GM12873 (cell line): ENCODE data around the gene EP400.

Experiments used
- TF ChIP-seq, protein P1 (sequence below): IDR thresholded peaks from 2 replicates; pipeline ENCODE4 v1.5.1; 2012; ENCODE audit warnings: low read depth, mild to moderate bottlenecking, moderate library complexity, low read length, control low read depth; ENCODE audit not compliant: insufficient read depth; ENCODE audit errors: missing control alignments

EP400 gene

DNA sequence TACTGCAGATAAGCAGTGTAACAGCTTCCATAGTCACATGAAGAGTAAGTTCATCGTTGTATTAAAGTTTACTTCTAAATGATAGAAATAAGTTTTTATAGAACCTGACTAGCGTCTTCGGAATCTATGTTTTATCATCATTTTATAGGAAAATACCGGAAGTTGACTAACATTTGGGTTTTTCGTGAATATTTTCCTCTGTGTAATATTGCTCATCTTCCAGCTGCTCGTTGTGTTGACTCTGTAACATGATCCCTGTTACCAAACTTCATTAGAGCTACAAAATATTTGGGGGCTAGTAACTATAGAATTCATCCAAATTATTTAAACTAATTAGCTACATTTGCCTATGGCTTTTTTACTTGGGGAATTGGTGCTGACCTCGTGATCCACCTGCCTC, 157.2 kb downstream of the EP400 start:
- TF ChIP-seq, protein P1, sequence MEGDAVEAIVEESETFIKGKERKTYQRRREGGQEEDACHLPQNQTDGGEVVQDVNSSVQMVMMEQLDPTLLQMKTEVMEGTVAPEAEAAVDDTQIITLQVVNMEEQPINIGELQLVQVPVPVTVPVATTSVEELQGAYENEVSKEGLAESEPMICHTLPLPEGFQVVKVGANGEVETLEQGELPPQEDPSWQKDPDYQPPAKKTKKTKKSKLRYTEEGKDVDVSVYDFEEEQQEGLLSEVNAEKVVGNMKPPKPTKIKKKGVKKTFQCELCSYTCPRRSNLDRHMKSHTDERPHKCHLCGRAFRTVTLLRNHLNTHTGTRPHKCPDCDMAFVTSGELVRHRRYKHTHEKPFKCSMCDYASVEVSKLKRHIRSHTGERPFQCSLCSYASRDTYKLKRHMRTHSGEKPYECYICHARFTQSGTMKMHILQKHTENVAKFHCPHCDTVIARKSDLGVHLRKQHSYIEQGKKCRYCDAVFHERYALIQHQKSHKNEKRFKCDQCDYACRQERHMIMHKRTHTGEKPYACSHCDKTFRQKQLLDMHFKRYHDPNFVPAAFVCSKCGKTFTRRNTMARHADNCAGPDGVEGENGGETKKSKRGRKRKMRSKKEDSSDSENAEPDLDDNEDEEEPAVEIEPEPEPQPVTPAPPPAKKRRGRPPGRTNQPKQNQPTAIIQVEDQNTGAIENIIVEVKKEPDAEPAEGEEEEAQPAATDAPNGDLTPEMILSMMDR: no peak

DNA sequence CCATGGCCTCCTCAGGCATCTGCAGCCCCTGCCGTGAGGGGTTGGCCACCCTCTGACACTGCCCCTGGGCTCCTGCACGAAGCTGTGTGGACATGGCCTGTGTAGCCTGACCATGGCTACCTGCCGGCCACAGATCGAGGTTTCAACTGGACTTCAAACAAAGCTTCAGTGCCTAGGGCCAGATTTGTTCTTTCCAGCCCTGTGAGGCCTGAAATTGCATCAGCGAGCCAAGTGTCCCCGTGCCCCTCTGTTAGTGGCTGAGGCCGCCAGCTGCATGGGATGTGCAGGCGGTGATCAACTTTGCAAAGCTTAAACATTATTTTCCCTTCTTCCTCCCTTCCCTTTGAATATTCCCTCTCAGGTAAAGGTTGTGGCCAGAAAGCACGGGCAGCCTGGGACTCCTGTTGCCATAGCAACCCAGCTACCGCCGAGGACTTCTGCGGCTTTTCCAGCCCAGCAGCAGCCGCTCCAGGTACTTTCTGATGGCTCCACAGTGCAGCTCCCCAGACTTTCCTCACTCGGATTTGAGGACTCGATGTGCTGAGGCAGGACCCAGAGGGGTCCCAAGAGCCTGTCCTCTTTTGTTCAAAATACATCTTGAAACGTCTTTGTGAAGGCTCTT, 158.6 kb downstream of the EP400 start:
- TF ChIP-seq, protein P1: no peak

DNA sequence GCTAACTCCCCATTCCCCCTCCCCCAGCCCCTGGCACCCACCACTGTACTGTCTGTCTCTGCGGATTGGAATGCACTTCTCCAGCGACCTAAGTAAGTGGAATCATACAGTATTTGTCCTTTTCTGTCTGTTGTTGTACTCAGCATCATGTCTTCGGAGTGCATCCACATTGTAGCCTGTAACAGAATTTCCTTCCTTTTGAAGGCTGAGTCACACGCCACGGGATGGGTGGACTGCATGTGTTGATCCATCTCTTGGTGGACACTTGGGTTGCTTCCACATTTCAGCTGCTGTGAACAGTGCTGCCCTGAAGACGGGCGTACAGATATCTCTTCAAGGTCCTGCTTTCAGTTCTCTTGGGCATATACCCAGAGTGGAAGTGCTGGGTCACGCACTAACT, 160.0 kb downstream of the EP400 start:
- TF ChIP-seq, protein P1: no peak

DNA sequence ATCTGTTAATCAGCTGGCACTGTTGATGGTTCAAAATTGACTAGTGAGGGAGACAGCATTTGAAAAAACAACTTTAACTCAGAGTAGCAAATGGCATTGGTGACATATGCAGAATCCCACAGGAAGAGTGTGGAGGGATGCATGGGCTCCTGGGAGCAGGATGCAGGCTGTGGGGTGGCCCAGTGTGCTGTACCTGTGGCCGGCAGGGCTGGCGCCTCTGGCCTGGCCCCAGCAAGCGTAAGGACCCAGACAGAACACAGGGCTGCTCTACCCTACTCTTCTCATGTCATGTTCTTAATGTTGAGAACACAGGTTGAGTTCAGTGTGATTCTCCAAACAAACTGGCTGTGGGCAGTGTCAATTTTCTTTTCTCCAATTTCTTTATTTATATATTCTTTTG, 160.9 kb downstream of the EP400 start:
- TF ChIP-seq, protein P1: no peak

DNA sequence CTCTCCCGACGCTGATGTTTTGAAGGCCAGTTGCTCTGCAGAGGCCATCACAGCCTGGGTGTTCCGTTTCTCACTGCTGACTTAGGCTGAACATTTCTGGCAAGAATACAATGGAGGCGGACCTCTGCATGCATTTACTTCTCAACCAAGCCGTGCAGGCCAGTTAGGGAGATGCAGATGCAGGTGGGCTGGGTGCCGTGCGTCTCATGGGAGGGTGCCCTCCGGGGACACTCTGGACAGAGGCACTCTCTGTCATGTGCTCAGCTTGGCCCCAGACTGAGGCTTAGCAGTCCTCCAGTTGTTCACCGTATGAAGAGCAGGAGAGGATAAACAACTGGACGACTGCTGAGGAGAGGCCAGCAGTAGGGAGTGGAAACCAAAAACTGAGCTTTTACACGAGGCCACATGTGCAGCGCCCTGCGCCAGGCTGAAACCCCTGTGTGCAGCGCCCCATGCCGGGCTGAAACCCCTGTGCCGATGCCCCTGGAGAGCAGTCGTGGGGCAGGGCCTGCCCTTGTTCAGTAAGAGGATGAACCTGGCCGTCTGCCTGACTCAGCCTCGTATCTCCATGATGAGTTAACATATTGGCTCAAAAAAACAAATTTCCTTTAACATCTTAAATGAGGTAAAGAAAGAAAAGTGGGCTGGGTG, 162.0 kb downstream of the EP400 start:
- TF ChIP-seq, protein P1: no peak

DNA sequence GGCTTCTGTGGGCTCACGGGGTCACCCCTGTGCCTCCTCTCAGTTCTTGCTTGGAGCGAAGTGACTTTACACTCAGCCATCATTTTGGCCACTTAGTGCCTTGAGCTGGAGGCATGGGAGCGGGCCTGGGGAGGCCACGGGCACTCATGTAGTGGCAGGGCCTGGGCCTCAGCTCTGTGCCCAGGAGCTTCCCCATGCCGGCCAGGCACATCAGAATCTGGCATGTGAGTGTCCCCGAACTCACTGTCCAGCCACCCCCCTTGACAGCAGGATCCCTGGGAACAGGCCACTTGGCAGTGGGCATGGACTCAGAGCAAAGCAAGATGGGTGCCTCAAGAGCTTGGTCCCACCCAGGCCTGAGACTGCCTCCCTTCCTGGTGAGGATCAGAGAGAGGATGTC, 164.9 kb downstream of the EP400 start:
- TF ChIP-seq, protein P1: no peak

DNA sequence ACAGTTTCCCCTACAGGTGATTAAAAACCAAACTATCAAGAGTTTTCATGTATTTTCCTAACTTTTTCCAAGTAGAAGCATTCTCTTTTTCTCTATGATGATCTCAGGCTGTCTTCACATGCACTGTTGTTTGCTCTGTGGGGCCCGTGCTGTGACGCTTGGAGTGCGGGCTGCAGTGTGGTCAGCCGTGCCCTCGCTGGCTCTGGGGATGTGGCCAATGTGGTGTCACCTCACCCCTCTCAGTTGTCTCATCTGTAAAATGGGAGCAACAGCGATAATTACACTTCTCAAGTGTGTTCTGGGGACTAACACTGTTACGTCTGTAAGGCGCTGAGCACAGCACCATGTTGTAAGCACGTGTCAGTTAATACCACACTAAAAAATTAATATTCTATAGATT, 165.8 kb downstream of the EP400 start:
- TF ChIP-seq, protein P1: no peak
